Vagina (tissue), 2 donors: ENCODE data around the gene TSPO.

Experiments
- CTCF ChIP-seq, 3 experiments: fragments of 450-650 bp in 2 of 3; fragments of 200-600 bp in 1 of 3; sonication (generic) in 1 of 3; IDR thresholded peaks; one replicate each; pipeline ENCODE4 v1.5.1; 2017 to 2019; ENCODE audit warnings: antibody characterized with exemption in 3 of 3, mild to moderate bottlenecking in 2 of 3, moderate library complexity in 2 of 3
- POLR2A ChIP-seq, 2 donors: fragments of 450-650 bp; IDR thresholded peaks; one replicate each; pipeline ENCODE4 v1.6.1; 2017; ENCODE audit warnings: antibody characterized with exemption in 2 of 2, mild to moderate bottlenecking in 2 of 2, moderate library complexity in 2 of 2

DNA sequence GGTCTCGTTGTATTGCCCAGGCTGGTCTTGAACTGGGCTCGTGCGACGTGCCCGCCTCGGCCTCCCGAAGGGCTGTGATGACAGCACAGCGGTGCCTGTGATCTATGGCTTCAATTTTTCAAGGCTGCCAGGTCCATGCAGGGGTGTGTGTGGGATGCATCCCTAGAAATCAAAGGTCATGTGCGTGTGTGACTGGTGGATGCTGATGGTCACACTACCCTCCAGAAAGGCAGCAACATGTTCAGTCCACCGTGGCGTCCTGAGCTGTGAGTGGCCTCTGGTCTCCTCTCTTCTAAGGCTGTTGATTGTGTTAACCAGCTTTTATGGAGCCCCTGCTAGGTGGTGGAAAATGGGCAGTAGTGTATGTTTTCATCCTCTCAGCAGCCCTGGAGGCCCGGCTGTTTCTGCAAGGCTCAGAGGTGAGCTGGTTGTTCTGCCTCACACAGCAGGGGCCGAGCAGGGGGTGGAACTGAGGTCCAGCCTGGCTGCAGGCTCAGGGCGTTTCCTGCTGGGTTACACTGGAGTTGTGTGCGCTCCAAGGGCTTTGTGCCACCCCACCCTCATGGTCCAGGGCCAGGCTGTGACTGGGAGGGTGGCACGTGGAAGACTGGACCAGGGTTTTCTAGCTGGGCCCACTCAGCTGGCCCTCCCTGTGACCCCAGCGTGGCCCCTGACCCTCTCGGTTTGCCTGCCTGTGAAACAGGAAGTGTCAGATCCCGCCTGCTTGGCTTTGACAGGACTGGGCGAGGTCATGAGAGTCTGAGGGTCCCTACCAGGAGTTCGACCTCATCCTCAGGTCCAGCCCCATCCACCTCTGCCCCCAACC is 33.1 kb upstream of the TSPO start:
- TF ChIP-seq POLR2A (IDR thresholded peaks at IDR 0.05) = no peak
- no peak for TF ChIP-seq CTCF (IDR thresholded peaks at IDR 0.05)
